Measurements from ENCODE around the gene CDH8. TPM values are rescaled to one million over a fixed set of nuclear protein-coding genes. Genes with fewer than 3 reads are reported as not detected.
A peak's percentile ranks its signal among the peaks of the same experiment; 100 is the strongest.

The CDH8 gene
- total RNA-seq, 1 experiment from 2014 or later: 5.7 TPM

- no peaks in the 10 kb centered on the region for H3K36me3 ChIP-seq (ENCODE audit: low read depth, low read length)
- no peak overlapping the region for H3K27ac ChIP-seq (ENCODE audit: low read length)
- no peak for TF ChIP-seq EZH2phosphoT487 (IDR thresholded peaks at IDR 0.05; ENCODE audit: borderline replicate concordance, low read length)
- TF ChIP-seq CTCF (conservative IDR thresholded peaks at IDR 0.05; ENCODE audit: low read depth, low read length): no peak
- TF ChIP-seq EZH2 (IDR thresholded peaks at IDR 0.05; ENCODE audit: low read length, unreplicated experiment): no peak
- POLR2A ChIA-PET (ENCODE audit: unreplicated experiment): no interaction called here
- no peak overlapping the region for H3K4me2 ChIP-seq (ENCODE audit: low read length)
- H3K9ac ChIP-seq (ENCODE audit: low read length): no peak overlapping the region
- no peaks in the 10 kb centered on the region for H3K9me2 ChIP-seq (replicated peaks; ENCODE audit: low read length)
- H2AFZ ChIP-seq (ENCODE audit: low read length): no peak overlapping the region
- H3K79me2 ChIP-seq (ENCODE audit: low read length): no peaks in the 10 kb centered on the region
- DNase-seq: no peak
- CTCF ChIA-PET: no interaction called here
- H3F3A ChIP-seq (ENCODE audit: low read length, unreplicated experiment): no peaks in the 10 kb centered on the region
- no peaks in the 10 kb centered on the region for H3K9me3 ChIP-seq (ENCODE audit: low read length)
- H3K4me1 ChIP-seq (ENCODE audit: insufficient read depth, low read length): no peaks in the 10 kb centered on the region
- intact Hi-C loops (cut with micrococcal nuclease): no loop called here
- H4K20me1 ChIP-seq (ENCODE audit: low read length): no peaks in the 10 kb centered on the region
- ATAC-seq: no peak
- H3K4me3 ChIP-seq (ENCODE audit: low read length): no peak overlapping the region
- H3K27me3 ChIP-seq (ENCODE audit: low read length): no peaks in the 10 kb centered on the region
- BruUV-seq (replicated peaks): no TSS peak
Measured at GRCh38 chr16:61829631-61830030, 206.6 kb downstream of the CDH8 start.

- Histone ChIP-seq H3K27ac (ENCODE audit: low read length) (no peak overlapping the region), H4K20me1 (ENCODE audit: low read length) (no peaks in the 10 kb centered on the region), H3K4me3 (ENCODE audit: low read length) (no peak overlapping the region), H3F3A (ENCODE audit: low read length, unreplicated experiment) (no peaks in the 10 kb centered on the region), H3K79me2 (ENCODE audit: low read length) (no peaks in the 10 kb centered on the region), H3K4me1 (ENCODE audit: insufficient read depth, low read length) (peaks cover 28% of the 10 kb centered on the region), H3K27me3 (ENCODE audit: low read length) (no peaks in the 10 kb centered on the region), H3K4me2 (ENCODE audit: low read length) (no peak overlapping the region), H3K9ac (ENCODE audit: low read length) (no peak overlapping the region), H3K9me2 (replicated peaks; ENCODE audit: low read length) (no peaks in the 10 kb centered on the region), H3K36me3 (ENCODE audit: low read depth, low read length) (no peaks in the 10 kb centered on the region), H3K9me3 (ENCODE audit: low read length) (no peaks in the 10 kb centered on the region), H2AFZ (ENCODE audit: low read length) (no peak overlapping the region)
- POLR2A ChIA-PET (ENCODE audit: unreplicated experiment): no interaction called here
- CTCF ChIA-PET: no interaction called here
- ATAC-seq (no peak), DNase-seq (peak; percentile 34)
- no peak for TF ChIP-seq EZH2 (IDR thresholded peaks at IDR 0.05; ENCODE audit: low read length, unreplicated experiment)
- TF ChIP-seq CTCF (conservative IDR thresholded peaks at IDR 0.05; ENCODE audit: low read depth, low read length): no peak
- TF ChIP-seq EZH2phosphoT487 (IDR thresholded peaks at IDR 0.05; ENCODE audit: borderline replicate concordance, low read length): no peak
- BruUV-seq (replicated peaks): no TSS peak
- intact Hi-C loops (cut with micrococcal nuclease): no loop called here
Measured at GRCh38 chr16:61823326-61823725, 212.9 kb downstream of the CDH8 start.

DNA sequence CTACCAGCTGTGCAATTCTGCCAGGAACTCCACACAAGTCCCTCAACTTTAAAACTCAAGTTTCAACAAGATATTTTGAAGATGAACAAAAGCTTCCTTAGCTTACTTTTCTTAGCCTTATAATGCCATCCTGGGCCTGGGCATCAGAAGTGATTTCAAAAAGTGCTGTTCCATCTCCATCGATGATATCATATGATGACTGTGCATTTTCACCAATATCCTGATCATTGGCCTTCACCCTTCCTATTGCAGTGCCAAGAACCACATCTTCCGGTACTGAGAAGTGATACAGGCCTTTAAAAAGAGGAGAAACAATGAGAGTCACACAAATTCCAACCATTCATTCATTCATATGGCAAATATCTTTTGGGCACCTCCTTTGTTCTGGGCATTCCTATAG is 215.4 kb downstream of the CDH8 start:
- Histone ChIP-seq H4K20me1 (ENCODE audit: low read length) (no peaks in the 10 kb centered on the region), H3K4me1 (ENCODE audit: insufficient read depth, low read length) (peaks cover 28% of the 10 kb centered on the region), H3K27ac (ENCODE audit: low read length) (peak overlapping the region; percentile 55), H3K36me3 (ENCODE audit: low read depth, low read length) (no peaks in the 10 kb centered on the region), H3K27me3 (ENCODE audit: low read length) (no peaks in the 10 kb centered on the region), H3K79me2 (ENCODE audit: low read length) (no peaks in the 10 kb centered on the region), H3K9ac (ENCODE audit: low read length) (no peak overlapping the region), H2AFZ (ENCODE audit: low read length) (no peak overlapping the region), H3K4me2 (ENCODE audit: low read length) (peak overlapping the region; percentile 52), H3F3A (ENCODE audit: low read length, unreplicated experiment) (no peaks in the 10 kb centered on the region), H3K9me2 (replicated peaks; ENCODE audit: low read length) (no peaks in the 10 kb centered on the region), H3K4me3 (ENCODE audit: low read length) (no peak overlapping the region), H3K9me3 (ENCODE audit: low read length) (no peaks in the 10 kb centered on the region)
- CTCF ChIA-PET: no interaction called here
- ATAC-seq (no peak), DNase-seq (peak; percentile 11)
- intact Hi-C loops (cut with micrococcal nuclease): loop anchor here (1.0 to 2.0 kb wide), 2 partner anchors 18 to 28 kb away; no protein-coding TSS in a partner anchor
- TF ChIP-seq EZH2 (IDR thresholded peaks at IDR 0.05; ENCODE audit: low read length, unreplicated experiment) (no peak), CTCF (conservative IDR thresholded peaks at IDR 0.05; ENCODE audit: low read depth, low read length) (no peak), EZH2phosphoT487 (IDR thresholded peaks at IDR 0.05; ENCODE audit: borderline replicate concordance, low read length) (no peak)
- no TSS peak for BruUV-seq (replicated peaks)
- POLR2A ChIA-PET (ENCODE audit: unreplicated experiment): interaction anchor here (0.5 kb wide), 1 partner anchor 56 kb away, joined by 3 read pairs; no protein-coding TSS in a partner anchor

All from PC-3 (cell line).